Measurements from ENCODE around the gene PLA2G5.

GRCh38 chr1:20115916-20116315 is 45.9 kb downstream of the PLA2G5 start:
- TF ChIP-seq CTCF (IDR thresholded peaks at IDR 0.05) (no peak), POLR2A (IDR thresholded peaks at IDR 0.05) (no peak)
